Activated CD8-positive, alpha-beta T cell treated with anti-CD3 and anti-CD28 coated beads for 36 hours (primary cell): ENCODE measurements around the gene TMEM244. TPM values are rescaled to one million over a fixed set of nuclear protein-coding genes. Genes with fewer than 3 reads are reported as not detected.

Experiments used
- ATAC-seq: fragments of 200-7000 bp; cut with Tn5 transposase; one replicate; pipeline ENCODE4 v1.10.0; 2021; ENCODE audit warnings: mild to moderate bottlenecking, moderate library complexity
- CTCF ChIA-PET: fragments of 350-600 bp; sonication (Branson Sonifier 250); formaldehyde crosslinking; loops from one replicate; lab custom pipeline; 2021; ENCODE audit warnings: antibody characterized with exemption; lab: Charles Lee
- POLR2A ChIA-PET: fragments of 350-600 bp; sonication (Branson Sonifier 250); formaldehyde crosslinking; loops from one replicate; lab custom pipeline; 2021; ENCODE audit warnings: antibody characterized with exemption; lab: Charles Lee
- DNase-seq: peaks from one replicate; pipeline ENCODE4 v3.0.0-alpha.2; 2020
- H3K27ac Mint-ChIP-seq: one replicate; pipeline ENCODE4 v1.8.0; 2021; ENCODE audit warnings: mild to moderate bottlenecking, mixed read lengths
- H3K27me3 Mint-ChIP-seq: one replicate; pipeline ENCODE4 v1.8.0; 2021; ENCODE audit warnings: mixed read lengths
- H3K36me3 Mint-ChIP-seq: one replicate; pipeline ENCODE4 v1.8.0; 2021; ENCODE audit warnings: low read depth, mixed read lengths
- H3K4me1 Mint-ChIP-seq: one replicate; pipeline ENCODE4 v1.8.0; 2021; ENCODE audit warnings: low read depth, mixed read lengths
- H3K4me3 Mint-ChIP-seq: one replicate; pipeline ENCODE4 v1.8.0; 2021; ENCODE audit warnings: mild to moderate bottlenecking, moderate library complexity, mixed read lengths
- H3K9me3 Mint-ChIP-seq: one replicate; pipeline ENCODE4 v1.8.0; 2021; ENCODE audit warnings: mixed read lengths
- intact Hi-C: fragments of 100-400 bp; cut with micrococcal nuclease; formaldehyde crosslinking; loops from one replicate; pipeline ENCODE4 v1.10.0; 2022
- total RNA-seq, 2 experiments: library from RNA; stranded (reverse); gene quantifications; one replicate each; pipeline ENCODE4 v1.2.3, GENCODE V29; 2021
- TF ChIP-seq, protein P1 (sequence below): fragments of 200-600 bp; IDR thresholded peaks from one replicate; pipeline ENCODE4 v1.8.0; 2022; ENCODE audit warnings: antibody characterized with exemption, mild to moderate bottlenecking

The TMEM244 gene
- total RNA-seq, 2 experiments from 2014 or later = 0.54 TPM; not detected in 1

DNA sequence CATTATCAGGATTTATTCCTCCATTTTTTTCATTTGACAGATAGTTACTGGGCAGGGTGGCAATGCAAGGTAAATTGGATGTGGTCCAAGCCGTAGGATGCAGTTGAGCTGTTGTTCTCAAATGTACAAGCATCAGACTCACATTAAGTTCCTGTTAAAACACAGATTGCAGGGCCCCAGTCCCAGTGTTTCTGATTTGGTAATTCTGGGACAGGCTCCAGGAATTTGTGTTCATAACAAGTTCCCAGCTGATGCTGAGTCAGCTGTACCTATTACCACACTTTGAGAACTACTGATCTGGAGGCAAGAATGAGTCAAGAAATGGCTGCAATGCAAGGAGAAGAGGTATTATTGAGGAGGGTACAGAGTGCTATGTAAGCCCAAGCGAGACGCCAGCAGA is 11.7 kb downstream of the TMEM244 start:
- CTCF ChIA-PET = interaction anchor here (1.0 kb wide), 1 partner anchor 19 kb away, joined by 3 read pairs; no protein-coding TSS in a partner anchor
- Mint-ChIP-seq H3K4me1 (no peaks in the 10 kb centered on the region), H3K9me3 (no peaks in the 10 kb centered on the region), H3K27me3 (no peaks in the 10 kb centered on the region), H3K36me3 (no peaks in the 10 kb centered on the region), H3K27ac (no peak overlapping the region), H3K4me3 (no peak overlapping the region)
- POLR2A ChIA-PET = interaction anchor here (0.5 kb wide), 1 partner anchor 99 kb away, joined by 3 read pairs; no protein-coding TSS in a partner anchor
- TF ChIP-seq, protein P1, sequence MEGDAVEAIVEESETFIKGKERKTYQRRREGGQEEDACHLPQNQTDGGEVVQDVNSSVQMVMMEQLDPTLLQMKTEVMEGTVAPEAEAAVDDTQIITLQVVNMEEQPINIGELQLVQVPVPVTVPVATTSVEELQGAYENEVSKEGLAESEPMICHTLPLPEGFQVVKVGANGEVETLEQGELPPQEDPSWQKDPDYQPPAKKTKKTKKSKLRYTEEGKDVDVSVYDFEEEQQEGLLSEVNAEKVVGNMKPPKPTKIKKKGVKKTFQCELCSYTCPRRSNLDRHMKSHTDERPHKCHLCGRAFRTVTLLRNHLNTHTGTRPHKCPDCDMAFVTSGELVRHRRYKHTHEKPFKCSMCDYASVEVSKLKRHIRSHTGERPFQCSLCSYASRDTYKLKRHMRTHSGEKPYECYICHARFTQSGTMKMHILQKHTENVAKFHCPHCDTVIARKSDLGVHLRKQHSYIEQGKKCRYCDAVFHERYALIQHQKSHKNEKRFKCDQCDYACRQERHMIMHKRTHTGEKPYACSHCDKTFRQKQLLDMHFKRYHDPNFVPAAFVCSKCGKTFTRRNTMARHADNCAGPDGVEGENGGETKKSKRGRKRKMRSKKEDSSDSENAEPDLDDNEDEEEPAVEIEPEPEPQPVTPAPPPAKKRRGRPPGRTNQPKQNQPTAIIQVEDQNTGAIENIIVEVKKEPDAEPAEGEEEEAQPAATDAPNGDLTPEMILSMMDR = no peak
- ATAC-seq (no peak), DNase-seq (no peak)
- intact Hi-C loops = no loop called here

DNA sequence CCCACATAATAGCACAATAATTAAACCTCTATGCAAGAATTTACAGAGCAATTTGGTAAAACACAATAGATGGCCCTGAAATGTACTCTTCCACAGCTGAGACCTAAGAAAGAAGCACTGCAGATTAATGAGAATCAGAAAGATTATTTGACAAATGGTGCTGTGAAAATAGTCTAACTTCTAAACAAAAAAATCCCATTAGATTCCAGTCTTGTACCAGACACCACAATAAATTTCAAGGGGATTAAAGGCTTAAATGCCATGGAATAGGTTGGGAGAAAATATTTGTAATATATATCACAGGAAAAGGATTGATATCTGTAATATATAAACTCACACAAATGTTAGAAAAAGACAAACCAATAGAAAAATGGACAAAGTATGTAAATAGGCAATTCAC is 14.4 kb downstream of the TMEM244 start:
- H3K27me3 Mint-ChIP-seq = peaks cover 3% of the 10 kb centered on the region
- DNase-seq = no peak
- no peak overlapping the region for H3K27ac Mint-ChIP-seq
- no peak for ATAC-seq
- ChIA-PET CTCF (no interaction called here), POLR2A (no interaction called here)
- H3K4me3 Mint-ChIP-seq = no peak overlapping the region
- H3K4me1 Mint-ChIP-seq = no peaks in the 10 kb centered on the region
- no peaks in the 10 kb centered on the region for H3K9me3 Mint-ChIP-seq
- H3K36me3 Mint-ChIP-seq = no peaks in the 10 kb centered on the region
- TF ChIP-seq, protein P1 = no peak
- intact Hi-C loops = no loop called here

DNA sequence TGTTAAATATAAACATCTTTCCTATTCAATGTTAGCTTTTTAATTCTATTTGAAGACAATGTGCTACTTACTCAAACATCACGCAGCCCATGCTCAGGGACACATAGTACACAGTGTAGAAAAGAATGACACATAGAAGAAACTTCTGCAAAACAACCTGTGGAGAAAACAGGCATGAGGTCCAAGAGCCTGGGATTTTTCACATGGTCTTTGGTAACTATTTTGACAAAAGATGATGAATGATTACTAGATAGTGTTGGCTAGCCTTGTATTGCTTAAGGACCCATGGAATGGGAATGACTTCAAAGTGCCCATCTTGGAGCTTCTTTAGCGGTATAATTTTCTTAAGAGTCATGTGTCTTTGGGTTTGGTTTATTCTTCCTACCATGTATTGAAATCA is 15.4 kb downstream of the TMEM244 start:
- Mint-ChIP-seq H3K9me3 (no peaks in the 10 kb centered on the region), H3K36me3 (no peaks in the 10 kb centered on the region), H3K27me3 (peaks cover 3% of the 10 kb centered on the region), H3K4me3 (no peak overlapping the region), H3K4me1 (no peaks in the 10 kb centered on the region), H3K27ac (no peak overlapping the region)
- no peak for DNase-seq
- intact Hi-C loops = no loop called here
- CTCF ChIA-PET = no interaction called here
- ATAC-seq = no peak
- POLR2A ChIA-PET = no interaction called here
- TF ChIP-seq, protein P1 = no peak

DNA sequence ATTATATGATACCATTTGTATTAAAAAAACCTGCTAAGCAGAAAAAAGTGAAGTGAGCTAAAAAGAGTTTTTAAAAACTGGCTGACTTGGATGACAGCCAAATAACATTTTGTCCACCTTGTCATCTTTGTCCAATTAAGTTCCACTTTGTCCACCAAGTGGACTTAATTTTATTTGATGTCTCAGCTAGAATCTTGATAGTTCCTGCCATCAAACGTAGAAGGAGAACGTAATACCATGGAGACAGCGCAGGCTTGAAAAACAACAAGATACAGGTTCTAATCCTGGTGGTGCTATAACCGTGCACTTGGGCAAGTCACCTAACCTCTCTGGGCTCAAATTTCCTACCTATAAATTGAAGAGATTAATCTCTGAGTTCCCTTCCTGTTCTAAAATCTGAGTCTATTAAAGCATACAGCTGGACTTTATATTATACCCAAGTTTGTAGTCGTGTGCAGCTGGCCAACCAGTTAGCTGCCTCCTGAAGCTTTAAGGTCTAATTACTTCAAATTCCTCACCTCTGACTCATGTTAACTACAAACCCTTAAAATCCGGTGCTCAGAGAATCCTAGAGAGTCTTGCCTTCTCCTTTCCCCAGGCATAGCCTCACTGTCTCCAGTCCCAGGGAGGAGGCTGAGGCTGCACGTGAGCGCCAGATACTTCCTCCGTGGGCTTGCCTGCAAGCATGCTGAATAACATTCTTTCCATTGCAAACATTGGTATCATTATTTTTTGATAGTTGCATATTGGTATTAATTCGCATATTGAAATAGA is 16.8 kb downstream of the TMEM244 start:
- intact Hi-C loops = no loop called here
- no peak for DNase-seq
- Mint-ChIP-seq H3K27me3 (peaks cover 6% of the 10 kb centered on the region), H3K4me1 (no peaks in the 10 kb centered on the region), H3K27ac (no peak overlapping the region), H3K4me3 (no peak overlapping the region), H3K36me3 (no peaks in the 10 kb centered on the region), H3K9me3 (no peaks in the 10 kb centered on the region)
- ATAC-seq = no peak
- ChIA-PET POLR2A (no interaction called here), CTCF (no interaction called here)
- TF ChIP-seq, protein P1 = no peak

DNA sequence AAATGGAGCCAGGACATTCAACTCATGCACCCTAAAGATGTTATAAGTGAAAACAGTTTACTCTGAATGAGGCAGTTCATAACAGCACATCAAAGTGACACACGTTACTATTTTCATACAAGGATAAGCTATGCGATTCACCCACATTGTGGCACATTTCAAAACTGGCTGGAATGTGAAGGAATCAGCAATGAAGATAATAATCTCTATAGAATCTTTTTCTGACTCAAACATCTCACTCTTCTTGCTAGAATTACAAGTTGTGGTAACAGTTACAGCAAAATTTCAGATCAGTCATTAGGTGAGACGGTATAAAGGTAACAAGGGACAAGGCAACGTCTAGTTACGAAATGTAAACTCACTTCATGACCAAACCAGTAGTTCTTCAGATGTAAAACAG is 17.5 kb downstream of the TMEM244 start:
- intact Hi-C loops = no loop called here
- Mint-ChIP-seq H3K9me3 (no peaks in the 10 kb centered on the region), H3K27ac (no peak overlapping the region), H3K4me3 (no peak overlapping the region), H3K4me1 (no peaks in the 10 kb centered on the region), H3K27me3 (peaks cover 6% of the 10 kb centered on the region), H3K36me3 (no peaks in the 10 kb centered on the region)
- TF ChIP-seq, protein P1 = no peak
- ATAC-seq (no peak), DNase-seq (no peak)
- CTCF ChIA-PET = no interaction called here
- POLR2A ChIA-PET = no interaction called here
